AG09309 (cell line): ENCODE data around the gene CST6.

ENCODE experiments used
- DNase-seq: peaks from one replicate; pipeline ENCODE4 v3.0.0-alpha.2; 2010; ENCODE audit warnings: low read depth
- H3K4me3 ChIP-seq: 2 replicates; pipeline ENCODE4 v1.5.1; 2011; ENCODE audit warnings: mild to moderate bottlenecking, low read depth, low read length, moderate library complexity; ENCODE audit not compliant: control insufficient read depth
- TF ChIP-seq, protein P1 (sequence below): IDR thresholded peaks from 2 replicates; pipeline ENCODE4 v1.5.1; 2011; ENCODE audit warnings: mild to moderate bottlenecking, low read depth, low read length, inconsistent platforms; ENCODE audit not compliant: insufficient read depth, control insufficient read depth; ENCODE audit errors: missing control alignments

The CST6 gene

DNA sequence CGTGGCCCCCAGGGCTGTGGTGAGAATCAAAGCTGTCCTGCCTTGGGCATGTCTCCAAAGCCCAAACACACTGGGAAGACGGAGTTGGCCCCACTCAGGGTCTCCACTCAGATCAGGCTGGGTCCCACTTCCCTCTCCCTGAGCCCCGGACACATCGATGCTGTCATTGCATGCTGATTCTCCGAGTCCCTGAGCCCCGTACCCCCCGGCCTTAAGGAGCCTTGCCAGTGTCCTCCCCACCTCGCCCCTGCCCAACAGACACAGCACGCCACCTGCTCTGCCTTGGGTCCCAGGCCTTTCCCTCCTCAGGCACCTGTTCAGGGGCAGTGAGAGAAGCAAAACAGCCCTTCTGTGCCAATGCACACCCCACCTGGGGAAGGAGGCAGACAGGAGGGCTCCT lies 24.5 kb upstream of the CST6 start:
- DNase-seq: no peak
- TF ChIP-seq, protein P1, sequence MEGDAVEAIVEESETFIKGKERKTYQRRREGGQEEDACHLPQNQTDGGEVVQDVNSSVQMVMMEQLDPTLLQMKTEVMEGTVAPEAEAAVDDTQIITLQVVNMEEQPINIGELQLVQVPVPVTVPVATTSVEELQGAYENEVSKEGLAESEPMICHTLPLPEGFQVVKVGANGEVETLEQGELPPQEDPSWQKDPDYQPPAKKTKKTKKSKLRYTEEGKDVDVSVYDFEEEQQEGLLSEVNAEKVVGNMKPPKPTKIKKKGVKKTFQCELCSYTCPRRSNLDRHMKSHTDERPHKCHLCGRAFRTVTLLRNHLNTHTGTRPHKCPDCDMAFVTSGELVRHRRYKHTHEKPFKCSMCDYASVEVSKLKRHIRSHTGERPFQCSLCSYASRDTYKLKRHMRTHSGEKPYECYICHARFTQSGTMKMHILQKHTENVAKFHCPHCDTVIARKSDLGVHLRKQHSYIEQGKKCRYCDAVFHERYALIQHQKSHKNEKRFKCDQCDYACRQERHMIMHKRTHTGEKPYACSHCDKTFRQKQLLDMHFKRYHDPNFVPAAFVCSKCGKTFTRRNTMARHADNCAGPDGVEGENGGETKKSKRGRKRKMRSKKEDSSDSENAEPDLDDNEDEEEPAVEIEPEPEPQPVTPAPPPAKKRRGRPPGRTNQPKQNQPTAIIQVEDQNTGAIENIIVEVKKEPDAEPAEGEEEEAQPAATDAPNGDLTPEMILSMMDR: no peak
- H3K4me3 ChIP-seq: no peak overlapping the region

GRCh38 chr11:65988791-65989592 lies 22.8 kb upstream of the CST6 start:
- peak; percentile 84 for DNase-seq
- H3K4me3 ChIP-seq: no peak overlapping the region
- TF ChIP-seq, protein P1: peak; percentile 92

DNA sequence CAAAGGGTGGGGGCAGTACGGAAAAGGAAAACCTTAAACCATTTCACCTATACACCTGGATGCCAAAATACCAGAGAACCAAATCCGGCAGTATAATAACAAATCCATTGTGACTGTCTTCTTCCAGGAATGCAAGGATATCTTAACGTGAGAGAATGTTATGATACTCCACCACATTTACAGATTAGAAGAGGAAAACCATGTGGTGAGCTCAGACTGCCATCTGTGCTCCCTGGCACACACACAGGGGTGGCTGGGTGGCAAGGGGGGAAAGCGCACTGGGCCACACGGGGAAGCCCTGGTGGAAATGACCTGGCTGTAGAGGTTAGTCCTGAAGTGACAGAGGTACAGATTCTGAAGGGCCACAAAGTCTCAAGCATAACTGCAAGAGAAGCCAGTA lies 19.8 kb upstream of the CST6 start:
- DNase-seq: no peak
- H3K4me3 ChIP-seq: no peak overlapping the region
- TF ChIP-seq, protein P1: no peak

DNA sequence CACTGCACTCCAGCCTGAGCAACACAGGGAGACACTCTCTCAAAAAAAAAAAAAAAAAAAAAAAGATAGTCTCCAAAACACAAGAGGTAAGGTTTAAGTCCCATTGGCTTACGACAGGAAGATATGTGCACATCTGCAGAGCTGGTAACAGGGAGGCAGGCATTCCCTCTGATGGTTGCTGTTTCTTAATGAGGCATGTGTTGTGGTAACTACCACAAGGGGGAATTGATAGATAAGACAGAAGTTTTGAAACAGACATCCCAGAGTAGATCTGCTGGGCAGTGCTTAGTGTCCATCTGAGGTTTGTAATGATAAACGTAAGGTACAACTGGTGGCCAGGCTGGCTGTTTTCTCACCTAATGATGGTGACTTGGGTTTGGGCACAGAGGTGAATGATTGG lies 14.5 kb upstream of the CST6 start:
- DNase-seq: no peak
- no peak overlapping the region for H3K4me3 ChIP-seq
- TF ChIP-seq, protein P1: no peak

GRCh38 chr11:66001942-66002647 lies 9.7 kb upstream of the CST6 start, which contains the start of the genes BANF1 and EIF1AD:
TSS of gene BANF1 (plus strand) at chr11:66002503. CDS start at chr11:66003251, 748 bp downstream.
TSS of gene EIF1AD (minus strand) at chr11:66002157. CDS start at chr11:66000389, 1,768 bp downstream.
- H3K4me3 ChIP-seq: peak within 1 kb of the TSS; percentile 91
- DNase-seq: peak; percentile 90
- TF ChIP-seq, protein P1: no peak

GRCh38 chr11:66002648-66003225 lies 9.1 kb upstream of the CST6 start:
- no peak for DNase-seq
- H3K4me3 ChIP-seq: peak overlapping the region; percentile 91
- TF ChIP-seq, protein P1: no peak
